Measurements from ENCODE around the gene BEGAIN.

- TF ChIP-seq CTCF (conservative IDR thresholded peaks at IDR 0.05) (no peak), EZH2 (IDR thresholded peaks at IDR 0.05; ENCODE audit: low read depth) (no peak)
These were observed 39.5 kb downstream of the BEGAIN start for GRCh38 chr14:100547633-100548294.
